ENCODE measurements around the gene PCDH8.
"Not testable (repeated sequence)": the region's sequence is repeated elsewhere in the genome, so short reads cannot be mapped to it uniquely, and the experiment has no call there.

PCDH8 gene

GRCh38 chr13:52849291-52850071, 1.0 kb upstream of the PCDH8 start:
- no peak for DNase-seq

GRCh38 chr13:52847682-52848432, 583 bp downstream of the PCDH8 start:
- DNase-seq = no peak

GRCh38 chr13:52847322-52847681, 1.1 kb downstream of the PCDH8 start:
- DNase-seq = no peak

GRCh38 chr13:52846567-52847321, 1.7 kb downstream of the PCDH8 start:
- peak; percentile 87 for DNase-seq

- DNase-seq = peak; percentile 75
Measured at GRCh38 chr13:52845766-52846566, 2.5 kb downstream of the PCDH8 start.

GRCh38 chr13:52845334-52845761, 3.1 kb downstream of the PCDH8 start:
- peak; percentile 60 for DNase-seq

GRCh38 chr13:52844836-52845235, 3.6 kb downstream of the PCDH8 start:
- DNase-seq = no peak

- DNase-seq = no peak
Measured at GRCh38 chr13:52842441-52842840, 6.0 kb downstream of the PCDH8 start.

- DNase-seq = no peak
Measured at GRCh38 chr13:52840066-52840465, 8.4 kb downstream of the PCDH8 start.

- DNase-seq = no peak
Measured at GRCh38 chr13:52838433-52839107, 9.9 kb downstream of the PCDH8 start.

- no peak for DNase-seq
Measured at GRCh38 chr13:52837850-52838249, 10.6 kb downstream of the PCDH8 start.

- no peak for DNase-seq
Measured at GRCh38 chr13:52835071-52835839, 13.2 kb downstream of the PCDH8 start.

GRCh38 chr13:52833296-52833875, 15.1 kb downstream of the PCDH8 start:
- no peak for DNase-seq

GRCh38 chr13:52832313-52832712, 16.1 kb downstream of the PCDH8 start:
- no peak for DNase-seq

- DNase-seq = no peak
Measured at GRCh38 chr13:52830946-52831345, 17.5 kb downstream of the PCDH8 start.

GRCh38 chr13:52827839-52828238, 20.6 kb downstream of the PCDH8 start:
- DNase-seq = no peak

- DNase-seq = not testable (repeated sequence)
Measured at GRCh38 chr13:52817886-52818285, 30.6 kb downstream of the PCDH8 start.

- DNase-seq = no peak
Measured at GRCh38 chr13:52815330-52815729, 33.1 kb downstream of the PCDH8 start.

GRCh38 chr13:52812941-52813340, 35.5 kb downstream of the PCDH8 start:
- DNase-seq = no peak

- no peak for DNase-seq
Measured at GRCh38 chr13:52811841-52812240, 36.6 kb downstream of the PCDH8 start.

GRCh38 chr13:52810526-52810925, 37.9 kb downstream of the PCDH8 start:
- DNase-seq = no peak
